ENCODE measurements around the gene TRAF5.

- no peak for TF ChIP-seq EZH2 (IDR thresholded peaks at IDR 0.05; ENCODE audit: borderline replicate concordance, low read depth, low read length, severe bottlenecking)
- no peak for TF ChIP-seq MAX (IDR thresholded peaks at IDR 0.05; ENCODE audit: insufficient read depth, insufficient read length)
- TF ChIP-seq, protein P1, sequence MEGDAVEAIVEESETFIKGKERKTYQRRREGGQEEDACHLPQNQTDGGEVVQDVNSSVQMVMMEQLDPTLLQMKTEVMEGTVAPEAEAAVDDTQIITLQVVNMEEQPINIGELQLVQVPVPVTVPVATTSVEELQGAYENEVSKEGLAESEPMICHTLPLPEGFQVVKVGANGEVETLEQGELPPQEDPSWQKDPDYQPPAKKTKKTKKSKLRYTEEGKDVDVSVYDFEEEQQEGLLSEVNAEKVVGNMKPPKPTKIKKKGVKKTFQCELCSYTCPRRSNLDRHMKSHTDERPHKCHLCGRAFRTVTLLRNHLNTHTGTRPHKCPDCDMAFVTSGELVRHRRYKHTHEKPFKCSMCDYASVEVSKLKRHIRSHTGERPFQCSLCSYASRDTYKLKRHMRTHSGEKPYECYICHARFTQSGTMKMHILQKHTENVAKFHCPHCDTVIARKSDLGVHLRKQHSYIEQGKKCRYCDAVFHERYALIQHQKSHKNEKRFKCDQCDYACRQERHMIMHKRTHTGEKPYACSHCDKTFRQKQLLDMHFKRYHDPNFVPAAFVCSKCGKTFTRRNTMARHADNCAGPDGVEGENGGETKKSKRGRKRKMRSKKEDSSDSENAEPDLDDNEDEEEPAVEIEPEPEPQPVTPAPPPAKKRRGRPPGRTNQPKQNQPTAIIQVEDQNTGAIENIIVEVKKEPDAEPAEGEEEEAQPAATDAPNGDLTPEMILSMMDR (IDR thresholded peaks at IDR 0.05; ENCODE audit: extremely low read depth in 1 of 2, insufficient read depth in 1 of 2, low read depth in 1 of 2, low read length in 2 of 2): no peak
- no peak for TF ChIP-seq FOS (IDR thresholded peaks at IDR 0.05; ENCODE audit: borderline replicate concordance, insufficient read depth, low read length)
- TF ChIP-seq POLR2AphosphoS5 (IDR thresholded peaks at IDR 0.05; ENCODE audit: insufficient read depth, low read depth, low read length): no peak
- no peak for TF ChIP-seq POLR2A (IDR thresholded peaks at IDR 0.05; ENCODE audit: low read depth, low read length)
- TF ChIP-seq JUN (IDR thresholded peaks at IDR 0.05; ENCODE audit: borderline replicate concordance, insufficient read depth, insufficient read length, low read depth): no peak
- TF ChIP-seq MYC (IDR thresholded peaks at IDR 0.05; ENCODE audit: low read depth, low read length): no peak
- no peak for TF ChIP-seq GATA2 (IDR thresholded peaks at IDR 0.05; ENCODE audit: insufficient read depth, insufficient read length, low read depth, low read length)
These were observed 3.8 kb downstream of the TRAF5 start for GRCh38 chr1:211330282-211330936.

Data from endothelial cell of umbilical vein (primary cell).